CD14-positive monocyte (primary cell): ENCODE results near the gene ATG4D. TPM values are rescaled to one million over a fixed set of nuclear protein-coding genes. Genes with fewer than 3 reads are reported as not detected.

Source experiments
- DNase-seq, 3 donors: peaks; one replicate each; pipeline ENCODE4 v3.0.0-alpha.2; 2011 to 2022
- H2AFZ ChIP-seq: 2 replicates; pipeline ENCODE4 v1.6.0; 2012; ENCODE audit warnings: mild to moderate bottlenecking, low read depth, low read length, inconsistent platforms; ENCODE audit not compliant: insufficient read depth, poor library complexity, severe bottlenecking
- H3K27ac ChIP-seq, 2 donors: 1 replicate in 1 of 2; 2 replicates in 1 of 2; pipeline ENCODE4 v1.5.1; 2012 to 2013; ENCODE audit warnings: low read length in 2 of 2, control low read depth in 1 of 2, inconsistent platforms in 1 of 2, low read depth in 1 of 2, mild to moderate bottlenecking in 1 of 2
- H3K27me3 ChIP-seq, 2 donors: one replicate each; pipeline versions ENCODE4 v1.6.0 to v1.6.1; 2011 to 2013; ENCODE audit warnings: low read length in 2 of 2; ENCODE audit not compliant: control insufficient read depth in 2 of 2, insufficient read depth in 2 of 2
- H3K36me3 ChIP-seq, 2 donors: replicated peaks in 1 of 2; 1 replicate in 1 of 2; 2 replicates in 1 of 2; pipeline versions ENCODE4 v1.5.1 to v1.6.1; 2012 to 2013; ENCODE audit warnings: low read length in 2 of 2, control low read depth in 1 of 2, inconsistent platforms in 1 of 2, mild to moderate bottlenecking in 1 of 2; ENCODE audit not compliant: insufficient read depth in 2 of 2, control insufficient read depth in 1 of 2
- H3K4me1 ChIP-seq, 2 donors: 1 replicate in 1 of 2; 2 replicates in 1 of 2; pipeline versions ENCODE4 v1.5.1 to v1.6.1; 2012 to 2013; ENCODE audit warnings: low read length in 2 of 2, control low read depth in 1 of 2, inconsistent platforms in 1 of 2, mild to moderate bottlenecking in 1 of 2, moderate library complexity in 1 of 2; ENCODE audit not compliant: insufficient read depth in 2 of 2, control insufficient read depth in 1 of 2
- H3K4me2 ChIP-seq: replicated peaks from 2 replicates; pipeline ENCODE3; 2012; ENCODE audit warnings: low read length, moderate library complexity, mild to moderate bottlenecking; ENCODE audit not compliant: poor library complexity, severe bottlenecking; ENCODE audit errors: extremely low read depth
- H3K4me3 ChIP-seq, 3 experiments: fragments of 200-600 bp in 1 of 3; sonication (generic) in 1 of 3; replicated peaks in 1 of 3; 1 replicate in 2 of 3; 2 replicates in 1 of 3; pipeline ENCODE4 v1.5.1; 2011 to 2013; ENCODE audit warnings: low read length in 3 of 3, mild to moderate bottlenecking in 3 of 3, control low read depth in 2 of 3, low read depth in 2 of 3, inconsistent platforms in 1 of 3, moderate library complexity in 1 of 3
- H3K79me2 ChIP-seq: 2 replicates; pipeline ENCODE4 v1.6.0; 2012; ENCODE audit warnings: mild to moderate bottlenecking, control low read depth, inconsistent platforms, low read length, moderate library complexity; ENCODE audit not compliant: insufficient read depth
- H3K9ac ChIP-seq: 2 replicates; pipeline ENCODE4 v1.6.0; 2017; ENCODE audit warnings: low read length, mild to moderate bottlenecking; ENCODE audit not compliant: insufficient read depth, poor library complexity, severe bottlenecking
- H3K9me3 ChIP-seq, 2 donors: replicated peaks in 1 of 2; 1 replicate in 1 of 2; 2 replicates in 1 of 2; pipeline versions ENCODE4 v1.5.1 to v1.6.1; 2012 to 2013; ENCODE audit warnings: low read length in 2 of 2, control low read depth in 1 of 2; ENCODE audit not compliant: control insufficient read depth in 1 of 2, insufficient read depth in 1 of 2
- H4K20me1 ChIP-seq: 2 replicates; pipeline ENCODE4 v1.6.0; 2012; ENCODE audit warnings: mild to moderate bottlenecking, low read length, control low read depth, moderate library complexity; ENCODE audit not compliant: insufficient read depth
- H3K27ac Mint-ChIP-seq, 7 donors: one replicate each; pipeline ENCODE4 v1.8.0; 2020; ENCODE audit warnings: mild to moderate bottlenecking in 7 of 7, mixed read lengths in 7 of 7, moderate library complexity in 6 of 7, inconsistent platforms in 2 of 7
- H3K27me3 Mint-ChIP-seq, 3 donors: one replicate each; pipeline ENCODE4 v1.8.0; 2021 to 2022; ENCODE audit warnings: low read depth in 3 of 3, mild to moderate bottlenecking in 3 of 3, mixed read lengths in 3 of 3, moderate library complexity in 3 of 3, inconsistent platforms in 1 of 3
- H3K36me3 Mint-ChIP-seq, 2 donors: one replicate each; pipeline ENCODE4 v1.8.0; 2020; ENCODE audit warnings: mixed read lengths in 2 of 2, inconsistent platforms in 1 of 2, mild to moderate bottlenecking in 1 of 2
- H3K4me1 Mint-ChIP-seq: one replicate; pipeline ENCODE4 v1.8.0; 2020; ENCODE audit warnings: mild to moderate bottlenecking, mixed read lengths
- H3K4me3 Mint-ChIP-seq, 2 donors: one replicate each; pipeline ENCODE4 v1.8.0; 2020; ENCODE audit warnings: mild to moderate bottlenecking in 2 of 2, mixed read lengths in 2 of 2, moderate library complexity in 1 of 2
- H3K9me3 Mint-ChIP-seq, 7 donors: one replicate each; pipeline ENCODE4 v1.8.0; 2020 to 2022; ENCODE audit warnings: mixed read lengths in 7 of 7, mild to moderate bottlenecking in 6 of 7, moderate library complexity in 6 of 7, inconsistent platforms in 2 of 7
- CTCF ChIP-seq: fragments of 200-600 bp; IDR thresholded peaks from one replicate; pipeline ENCODE4 v1.8.0; 2022; ENCODE audit warnings: antibody characterized with exemption, mild to moderate bottlenecking
- WGBS: methylation state at CpG from one replicate; pipeline ENCODE4 v1.1.5; 2013; ENCODE audit warnings: missing lambda C conversion rate; ENCODE audit not compliant: insufficient coverage; 5-methylcytosine and 5-hydroxymethylcytosine counted together
- intact Hi-C, 2 donors: fragments of 100-400 bp; cut with micrococcal nuclease; formaldehyde crosslinking; loops; one replicate each; pipeline versions ENCODE4 v1.15.0 to v1.15.1; 2023
- polyA plus RNA-seq, 3 donors: library from polyadenylated mRNA; depleted of rRNA in 1 of 3; unstranded in 2 of 3; stranded (reverse) in 1 of 3; fragments of 300-500 nt in 2 of 3; fragments of >200 nt in 1 of 3; fragmentation: Illumina TruSeq in 2 of 3; gene quantifications; 1 replicate in 2 of 3; 2 replicates in 1 of 3; pipeline ENCODE4 v1.2.3, GENCODE V29; 2012 to 2021

ATG4D gene
- polyA plus RNA-seq, 3 donors = 10.7 to 52.8 (median 11.9) TPM

GRCh38 chr19:10544753-10545251 lies 1.1 kb downstream of the ATG4D start:
- Histone ChIP-seq H2AFZ (no peak overlapping the region), H3K9me3 (no peaks in the 10 kb centered on the region), H3K4me2 (peak overlapping the region; percentile 89), H3K4me3 (peak overlapping the region in 2 of 3 experiments; percentile 80 to 95), H3K36me3 (peaks cover 23 to 31% of the 10 kb centered on the region in 2 donors), H3K4me1 (peaks cover 17 to 21% of the 10 kb centered on the region in 2 donors), H3K27me3 (no peaks in the 10 kb centered on the region), H3K9ac (peak overlapping the region; percentile 88), H3K27ac (no peak overlapping the region), H4K20me1 (peaks cover 16% of the 10 kb centered on the region), H3K79me2 (peaks cover 30% of the 10 kb centered on the region)
- Mint-ChIP-seq H3K9me3 (peaks cover 0 to 3% (median 0%) of the 10 kb centered on the region in 7 donors), H3K4me3 (peak overlapping the region; percentile 84 to 90), H3K4me1 (peaks cover 18% of the 10 kb centered on the region), H3K27ac (peak overlapping the region in 3 of 7 donors; percentile 72 to 89 (median 88)), H3K27me3 (peaks cover 2 to 6% (median 3%) of the 10 kb centered on the region in 3 donors), H3K36me3 (peaks cover 20 to 28% of the 10 kb centered on the region in 2 donors)
- WGBS = 47% methylated on average over 16 of the region's 23 CpGs
- DNase-seq = no peak
- intact Hi-C loops = loop anchor here in 1 of 2 donors (2.0 to 5.0 kb wide), 2 partner anchors 16 to 152 kb away; no protein-coding TSS in a partner anchor
- TF ChIP-seq CTCF = no peak

DNA sequence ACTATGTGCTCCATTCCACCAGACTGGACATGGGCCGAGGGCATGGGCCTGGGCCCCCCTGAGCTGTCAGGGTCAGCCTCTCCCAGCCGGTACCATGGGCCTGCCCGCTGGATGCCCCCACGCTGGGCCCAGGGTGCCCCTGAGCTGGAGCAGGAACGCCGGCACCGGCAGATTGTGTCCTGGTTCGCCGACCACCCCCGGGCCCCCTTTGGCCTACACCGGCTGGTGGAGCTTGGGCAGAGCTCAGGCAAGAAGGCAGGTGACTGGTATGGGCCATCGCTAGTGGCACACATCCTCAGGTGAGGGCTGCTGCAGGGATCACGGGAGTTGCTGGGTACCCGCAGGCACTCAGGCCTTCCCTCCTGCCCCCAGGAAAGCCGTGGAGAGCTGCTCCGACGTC lies 3.1 kb downstream of the ATG4D start:
- TF ChIP-seq CTCF = no peak
- Mint-ChIP-seq H3K36me3 (peaks cover 34 to 48% of the 10 kb centered on the region in 2 donors), H3K27ac (no peak overlapping the region), H3K27me3 (peaks cover 0 to 3% (median 0%) of the 10 kb centered on the region in 3 donors), H3K9me3 (peaks cover 0 to 3% (median 0%) of the 10 kb centered on the region in 7 donors), H3K4me1 (peaks cover 18% of the 10 kb centered on the region), H3K4me3 (no peak overlapping the region)
- intact Hi-C loops = no loop called here
- Histone ChIP-seq H3K9ac (no peak overlapping the region), H3K79me2 (peaks cover 30% of the 10 kb centered on the region), H3K4me3 (no peak overlapping the region), H2AFZ (no peak overlapping the region), H3K4me2 (no peak overlapping the region), H3K36me3 (peaks cover 33 to 49% of the 10 kb centered on the region in 2 donors), H3K4me1 (peaks cover 17 to 21% of the 10 kb centered on the region in 2 donors), H3K27ac (no peak overlapping the region), H4K20me1 (peaks cover 17% of the 10 kb centered on the region), H3K27me3 (no peaks in the 10 kb centered on the region), H3K9me3 (no peaks in the 10 kb centered on the region)
- DNase-seq = no peak
- WGBS = 97% methylated on average over 16 of the region's 17 CpGs
